Stimulated activated CD4-positive, alpha-beta T cell treated with anti-CD3 and anti-CD28 coated beads, TNF-alpha, amount 100 ng/mL, for 4 hours (primary cell): ENCODE results near the gene C1QTNF6.
"Not testable (repeated sequence)": the region's sequence is repeated elsewhere in the genome, so short reads cannot be mapped to it uniquely, and the experiment has no call there.

Experiments used
- DNase-seq, 3 experiments: peaks; one replicate each; pipeline ENCODE4 v3.0.0-alpha.2; 2020; ENCODE audit warnings: low read depth in 3 of 3

The C1QTNF6 gene

DNA sequence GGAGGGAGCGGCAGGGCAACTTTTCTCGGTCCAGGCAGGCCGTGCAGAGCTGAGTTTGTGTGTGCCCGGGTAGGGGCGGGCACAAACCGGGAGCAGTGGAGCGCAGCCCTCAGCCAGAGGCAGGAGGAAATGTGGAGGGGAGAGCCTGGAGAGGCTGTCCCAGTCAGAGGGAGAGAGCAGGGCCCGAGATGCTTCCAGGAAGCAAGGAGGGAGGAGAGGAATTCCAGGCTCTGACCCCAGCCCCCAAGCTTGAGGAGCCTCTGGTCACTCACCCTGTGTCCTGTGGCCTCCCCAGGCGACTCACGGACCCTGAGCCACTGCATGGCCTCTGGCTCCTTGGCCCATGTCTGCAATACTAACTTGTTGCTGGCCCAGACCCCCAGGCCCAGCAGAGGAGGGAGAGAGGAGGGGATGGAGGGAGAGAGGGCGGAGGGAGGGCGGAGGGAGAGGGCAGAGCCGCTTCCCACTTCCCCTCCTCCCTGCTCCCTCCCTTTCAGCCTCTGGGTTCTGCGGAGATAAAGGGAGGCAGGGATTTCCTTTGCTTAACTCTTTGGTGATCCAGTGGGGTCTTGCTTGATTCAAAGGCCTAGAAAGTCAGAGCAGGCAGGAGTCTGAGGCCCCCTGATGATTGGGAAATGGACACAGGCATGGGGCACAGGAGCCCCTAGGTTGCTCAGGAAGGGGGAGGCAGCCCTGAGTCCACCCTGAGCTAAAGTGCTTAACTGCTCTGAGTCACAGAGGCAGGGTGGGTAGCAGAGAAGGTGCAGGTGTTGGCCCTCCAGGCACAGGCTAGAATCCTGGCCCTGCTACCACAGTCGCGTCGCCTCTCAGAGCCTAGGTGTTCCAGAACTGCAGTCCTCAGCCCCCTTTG lies at the start of gene C1QTNF6:
C1QTNF6 (minus strand) TSS at position 357 of the 871 bp plus-strand sequence; CDS start at position 323, 34 bp downstream.
- DNase-seq = no peak

DNA sequence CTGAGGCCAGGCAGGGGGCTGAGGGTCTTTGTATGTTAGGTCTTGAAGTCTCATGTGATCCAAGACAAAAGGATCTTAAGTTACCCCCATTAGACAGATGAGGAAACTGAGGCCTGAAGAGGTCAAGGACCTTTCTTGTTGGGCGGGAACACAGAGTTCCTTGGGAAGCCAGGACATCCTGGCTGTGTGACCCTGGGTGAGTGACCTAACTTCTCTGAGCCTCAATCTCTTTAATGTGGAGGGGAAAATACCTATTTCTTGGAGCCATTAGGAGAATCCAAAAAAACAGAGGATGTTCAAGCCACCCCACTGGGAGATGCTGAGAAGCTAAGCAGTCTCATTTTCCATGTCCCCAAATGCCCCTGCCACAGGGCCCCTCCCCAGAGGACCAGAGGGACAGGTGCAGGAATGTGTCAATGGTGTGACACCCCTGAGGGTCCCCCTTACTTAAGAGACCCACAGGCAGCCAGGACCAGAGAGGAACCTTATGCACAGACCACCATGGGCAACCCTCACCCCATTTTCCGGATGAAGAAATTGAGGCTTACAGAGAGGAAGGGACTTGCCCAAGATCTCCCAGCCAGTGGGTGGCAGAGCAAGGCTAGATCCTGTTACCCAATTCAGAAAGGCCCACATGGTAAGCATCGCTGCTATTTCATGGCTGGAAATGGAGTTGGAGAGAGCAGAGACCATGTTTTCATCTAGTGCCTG lies 48.0 kb upstream of the C1QTNF6 start:
- DNase-seq = no peak

DNA sequence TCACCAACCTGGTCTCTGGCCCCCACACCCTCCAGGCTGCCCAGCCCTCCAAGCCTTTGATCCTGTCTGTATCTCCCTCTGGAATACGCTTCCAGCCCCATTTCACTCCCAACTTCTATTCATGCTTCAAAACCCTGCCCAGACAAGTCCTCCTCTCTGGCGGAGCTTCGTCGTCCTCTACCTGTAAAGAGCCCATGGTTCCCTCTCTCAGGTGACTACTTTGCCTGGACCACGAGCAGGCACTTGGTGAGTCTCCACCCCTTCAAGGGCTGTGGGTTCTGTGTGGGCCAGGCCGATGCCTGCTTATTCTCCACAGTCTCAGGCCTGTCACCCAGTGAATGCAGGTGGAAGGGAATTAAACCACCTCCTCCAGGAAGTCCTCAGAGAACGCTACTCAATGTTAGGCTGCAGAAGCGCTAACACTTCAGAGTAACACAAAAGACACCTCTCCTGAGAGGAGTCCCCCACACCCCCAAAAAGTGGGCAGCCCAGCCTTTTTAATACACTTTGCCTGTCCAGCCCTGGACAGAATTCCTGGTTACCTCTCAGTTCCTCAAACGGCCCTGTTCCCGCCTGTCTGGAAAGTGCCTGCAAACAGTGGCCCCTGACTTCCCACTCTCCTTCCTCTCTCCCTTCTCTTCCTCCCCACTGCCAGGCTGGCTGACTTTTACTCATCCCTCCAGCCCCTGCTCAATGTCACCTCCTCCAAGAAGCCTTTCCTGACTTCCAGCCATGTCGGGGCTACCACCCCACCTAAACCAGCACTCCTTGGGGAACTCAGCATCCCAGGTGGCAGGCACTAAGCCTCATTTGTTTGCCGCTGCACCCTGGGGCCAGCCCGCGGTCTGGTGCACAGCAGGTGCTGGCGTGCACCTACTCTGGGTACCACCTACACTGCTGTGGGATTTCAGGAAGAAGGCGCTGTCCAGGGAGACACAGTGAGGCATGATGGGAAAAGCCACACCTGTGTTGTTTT lies 47.0 kb upstream of the C1QTNF6 start:
- DNase-seq = no peak

DNA sequence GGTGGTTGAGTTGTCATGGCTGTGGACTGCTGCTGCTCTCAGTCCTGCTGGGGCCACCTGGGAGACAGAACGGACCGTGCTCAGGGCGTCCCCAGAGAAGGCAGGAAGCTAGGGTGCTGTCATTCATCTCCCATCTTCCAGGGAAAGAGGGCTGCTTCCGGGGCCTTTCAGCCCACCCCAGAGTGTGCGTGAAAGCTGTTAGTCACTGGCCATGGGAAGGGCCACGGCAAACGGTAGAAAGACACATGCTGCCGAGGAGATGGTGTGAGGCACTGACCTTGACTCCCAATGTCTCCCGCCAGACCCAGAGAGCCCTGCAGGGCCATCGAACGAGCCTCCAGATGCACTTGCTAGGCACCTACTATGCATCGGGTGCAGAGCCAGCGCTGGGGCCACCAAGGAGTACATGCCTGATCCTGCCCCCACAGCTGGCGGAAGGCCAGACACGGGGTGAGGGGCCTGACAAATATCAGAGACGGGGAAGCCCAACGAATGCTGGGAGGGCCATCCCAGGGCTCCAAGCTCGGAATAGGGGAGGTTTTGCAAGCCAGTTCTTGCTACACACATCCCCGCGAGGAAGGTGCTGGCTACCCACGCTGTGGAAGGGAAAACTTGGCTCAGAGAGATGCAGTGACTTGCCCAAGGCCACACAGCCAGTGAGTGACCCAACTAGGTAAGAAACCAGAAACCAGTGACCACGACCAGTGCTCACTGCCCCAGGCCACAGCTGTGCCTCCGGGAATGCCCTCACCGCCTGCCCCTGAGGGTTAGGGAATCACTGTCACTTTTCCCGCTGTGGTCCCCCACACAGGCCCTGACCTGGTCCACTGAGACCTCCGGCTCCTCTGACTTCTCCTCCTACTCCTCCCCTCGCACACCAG lies 45.9 kb upstream of the C1QTNF6 start:
- DNase-seq = no peak

DNA sequence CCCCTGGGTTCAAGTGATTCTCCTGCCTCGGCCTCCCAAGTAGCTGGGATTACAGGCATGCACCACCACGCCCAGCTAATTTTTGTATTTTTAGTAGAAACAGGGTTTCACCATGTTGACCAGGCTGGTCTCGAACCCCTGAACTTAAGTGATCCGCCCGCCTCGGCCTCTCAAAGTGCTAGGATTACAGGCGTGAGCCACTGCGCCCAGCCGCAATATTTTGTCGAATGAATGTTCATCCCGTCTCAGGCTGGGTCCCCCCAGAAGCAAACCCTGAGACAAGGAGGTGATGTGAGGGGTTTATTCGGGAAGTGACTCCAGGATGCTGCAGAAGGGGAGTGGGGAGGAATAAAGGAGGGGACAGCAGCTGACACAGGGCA lies 45.3 kb upstream of the C1QTNF6 start:
- not testable (repeated sequence) for DNase-seq

DNA sequence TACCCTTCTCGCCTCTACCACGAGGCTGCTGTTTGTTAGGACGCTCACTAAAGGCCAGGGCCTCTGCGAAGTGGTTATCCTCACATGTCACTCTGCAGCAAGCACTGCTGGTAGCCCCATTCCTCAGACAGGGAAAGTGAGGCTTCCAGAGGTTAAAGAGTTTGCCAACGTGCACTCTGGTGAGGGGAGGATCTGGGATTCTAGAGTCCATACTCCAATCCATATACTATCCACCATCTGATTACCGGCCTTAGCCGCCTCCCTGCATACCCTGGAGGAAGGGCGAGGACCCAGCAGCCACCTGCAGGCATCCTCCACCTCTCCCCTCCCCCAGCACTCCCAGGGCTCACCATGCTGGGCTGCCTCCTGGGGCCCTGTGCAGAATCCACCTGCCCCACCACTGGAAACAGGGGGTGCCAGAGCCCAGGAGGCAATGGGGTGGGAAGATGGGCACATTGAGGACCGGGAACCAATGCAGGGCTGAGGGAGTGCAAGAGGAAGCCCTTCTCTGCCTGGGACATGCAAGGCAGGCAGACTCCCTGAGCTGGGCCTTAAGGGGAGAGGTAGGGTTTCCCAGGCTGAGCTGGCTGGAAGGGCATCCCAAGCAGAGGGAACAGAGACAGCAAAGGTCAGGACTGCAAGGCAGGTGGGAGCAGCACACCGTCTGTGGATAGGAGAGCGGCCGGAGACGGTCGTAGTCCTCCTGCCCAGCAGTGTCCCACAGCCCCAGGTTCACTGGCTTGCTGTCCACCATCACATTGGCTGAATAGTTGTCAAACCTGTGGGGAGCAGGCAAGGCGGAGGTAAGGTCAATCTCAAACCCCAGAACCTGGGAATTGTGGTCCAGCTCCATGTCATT lies 44.3 kb upstream of the C1QTNF6 start:
- DNase-seq = no peak

DNA sequence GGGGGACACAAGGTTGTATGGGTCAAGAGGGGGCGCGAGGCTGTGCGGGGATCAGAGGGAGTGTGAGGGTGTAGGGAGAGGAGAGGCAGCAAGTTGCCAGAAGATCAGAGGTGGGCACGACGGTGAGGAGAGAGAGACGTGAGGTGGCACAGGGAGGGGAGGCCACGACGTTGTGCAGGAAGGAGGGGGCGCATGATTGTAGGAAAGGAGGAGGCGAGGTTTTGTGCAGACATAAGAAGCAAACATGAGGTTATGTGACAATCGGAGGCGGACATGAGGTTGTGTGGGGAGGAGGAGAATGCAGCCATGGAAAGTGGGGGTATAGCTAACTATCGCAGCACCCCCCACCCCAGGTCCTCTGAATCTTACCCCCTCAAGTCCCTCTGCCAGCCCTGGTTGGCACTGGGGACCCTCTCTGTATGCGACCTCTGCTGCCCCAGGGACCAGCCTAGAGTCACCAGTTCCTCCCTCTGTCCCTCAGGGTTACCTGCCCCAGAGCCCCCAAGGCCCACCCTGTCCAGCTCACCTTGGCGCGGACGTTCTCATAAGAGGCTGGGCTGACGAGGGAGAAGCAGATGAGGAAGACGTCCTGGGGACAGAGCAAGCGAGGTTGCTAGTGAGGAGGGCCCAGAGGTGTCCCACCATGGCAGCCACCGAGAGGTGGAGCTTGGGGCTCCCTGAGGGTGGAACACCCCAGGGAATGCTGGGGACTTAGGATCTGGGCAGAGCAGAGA lies 43.5 kb upstream of the C1QTNF6 start:
- DNase-seq = peak in 1 of 3 experiments; percentile 63

DNA sequence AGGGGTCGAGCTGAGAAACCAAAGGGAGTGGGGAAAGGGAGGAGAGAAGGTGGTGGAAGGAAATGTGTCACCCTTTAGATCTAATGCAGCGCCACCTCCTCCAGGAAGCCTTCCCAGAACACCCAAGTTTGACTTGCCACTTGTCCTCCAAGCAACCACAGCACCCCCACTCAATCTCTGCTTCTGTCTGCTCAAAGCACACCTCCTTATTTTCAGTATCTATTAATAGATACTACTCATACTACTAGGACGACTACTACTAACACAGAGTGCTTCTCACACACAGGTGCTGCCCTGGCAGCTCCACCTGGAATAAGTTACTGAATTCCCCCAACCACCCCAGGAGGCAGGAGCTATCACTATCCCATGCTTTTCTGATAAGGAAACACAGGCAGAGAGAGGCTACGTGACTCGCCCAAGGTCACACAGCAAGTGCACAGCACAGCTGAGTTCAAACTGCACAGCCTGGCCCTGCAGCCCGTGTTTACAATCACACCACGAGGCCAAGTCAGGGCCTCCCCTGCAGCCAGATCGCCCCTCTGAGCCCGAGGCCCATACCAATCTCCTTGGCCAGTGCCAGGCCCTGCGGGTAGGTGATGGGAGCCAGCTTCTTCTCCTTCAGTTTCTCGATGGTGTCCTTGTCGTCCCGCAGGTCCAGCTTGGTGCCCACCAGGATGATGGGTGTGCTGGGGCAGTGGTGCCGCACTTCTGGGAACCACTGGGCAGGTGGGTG lies 42.8 kb upstream of the C1QTNF6 start:
- DNase-seq = peak in 1 of 3 experiments; percentile 56

DNA sequence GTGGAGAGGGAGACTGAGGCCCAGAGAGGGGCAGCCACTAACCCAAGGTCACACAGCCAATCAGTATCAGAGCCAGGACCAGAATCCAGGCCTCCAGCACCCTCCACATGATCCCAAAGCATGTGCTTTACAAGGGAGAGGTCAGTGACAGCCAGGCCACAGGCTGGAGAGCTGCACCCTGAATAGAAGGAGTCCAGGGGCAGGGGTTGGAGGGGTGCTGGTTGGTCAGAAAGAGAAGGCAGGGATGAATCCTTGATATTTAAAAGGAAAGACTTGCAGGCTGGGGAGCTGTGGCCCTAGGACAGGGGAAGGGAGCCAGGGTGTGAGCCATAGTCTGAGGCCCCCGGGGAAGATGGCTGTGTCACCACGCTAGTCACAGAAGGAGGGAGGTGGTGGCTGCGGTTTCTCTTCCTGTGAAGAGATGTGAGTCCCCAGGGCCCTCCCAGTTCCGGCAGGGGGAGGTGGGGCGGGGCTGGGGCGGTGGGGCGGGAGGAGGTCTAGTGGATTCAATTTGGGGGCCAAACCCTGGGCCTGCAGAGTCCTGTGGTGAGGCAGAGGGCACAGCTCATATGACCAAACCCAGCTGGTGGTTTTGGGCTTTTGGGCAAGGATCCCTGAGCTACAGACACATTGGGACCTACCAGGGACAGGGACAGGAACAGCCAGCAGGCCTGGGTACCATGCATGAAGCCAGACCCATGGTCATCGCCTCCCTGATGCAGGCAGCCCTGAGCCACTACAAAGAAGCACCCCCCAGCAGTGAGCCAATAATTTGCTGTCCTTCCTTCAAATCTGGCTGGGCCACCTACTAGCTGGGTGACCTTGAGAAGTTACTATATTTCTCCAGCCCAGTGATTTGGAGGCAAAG lies 42.0 kb upstream of the C1QTNF6 start:
- peak in 2 of 3 experiments; percentile 82 to 86 for DNase-seq

DNA sequence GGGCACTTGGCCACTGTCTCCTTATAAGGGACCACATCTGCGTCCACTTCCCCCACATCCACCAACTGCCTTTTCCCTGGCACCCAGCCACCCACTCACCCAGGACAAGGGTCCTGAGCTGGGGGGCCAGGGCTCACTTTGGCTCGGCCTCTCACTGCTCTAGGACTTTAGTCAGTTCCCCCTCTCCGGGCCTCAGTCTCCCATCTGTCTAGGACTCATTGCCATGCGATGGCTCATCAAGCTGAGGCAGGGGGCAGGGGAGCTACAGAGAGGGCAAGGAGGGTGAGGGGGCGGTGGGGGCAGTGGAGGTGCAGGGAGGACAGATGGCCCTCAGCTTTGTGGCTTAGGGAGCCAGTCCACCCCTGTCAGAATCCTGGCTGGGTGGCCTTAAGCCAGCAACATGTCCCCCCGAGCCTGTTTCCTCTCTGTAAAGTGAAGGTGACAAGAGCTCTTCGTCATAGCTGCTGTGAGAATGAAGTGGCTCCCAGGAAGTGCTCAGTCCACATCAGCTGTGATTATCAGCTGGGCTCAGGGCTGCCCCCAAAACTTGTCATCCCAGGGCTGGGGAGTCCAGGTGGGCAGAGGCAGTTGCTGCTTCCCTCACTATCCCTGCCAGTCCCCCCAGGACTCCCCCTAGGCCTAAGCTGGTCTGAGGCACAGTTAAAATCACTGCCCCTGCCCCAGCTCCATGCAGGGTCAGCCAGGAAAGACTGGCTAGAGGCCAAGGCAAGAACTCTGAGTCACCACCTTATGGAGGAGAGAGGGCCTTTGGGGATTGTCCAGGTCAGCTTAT lies 41.2 kb upstream of the C1QTNF6 start:
- no peak for DNase-seq

DNA sequence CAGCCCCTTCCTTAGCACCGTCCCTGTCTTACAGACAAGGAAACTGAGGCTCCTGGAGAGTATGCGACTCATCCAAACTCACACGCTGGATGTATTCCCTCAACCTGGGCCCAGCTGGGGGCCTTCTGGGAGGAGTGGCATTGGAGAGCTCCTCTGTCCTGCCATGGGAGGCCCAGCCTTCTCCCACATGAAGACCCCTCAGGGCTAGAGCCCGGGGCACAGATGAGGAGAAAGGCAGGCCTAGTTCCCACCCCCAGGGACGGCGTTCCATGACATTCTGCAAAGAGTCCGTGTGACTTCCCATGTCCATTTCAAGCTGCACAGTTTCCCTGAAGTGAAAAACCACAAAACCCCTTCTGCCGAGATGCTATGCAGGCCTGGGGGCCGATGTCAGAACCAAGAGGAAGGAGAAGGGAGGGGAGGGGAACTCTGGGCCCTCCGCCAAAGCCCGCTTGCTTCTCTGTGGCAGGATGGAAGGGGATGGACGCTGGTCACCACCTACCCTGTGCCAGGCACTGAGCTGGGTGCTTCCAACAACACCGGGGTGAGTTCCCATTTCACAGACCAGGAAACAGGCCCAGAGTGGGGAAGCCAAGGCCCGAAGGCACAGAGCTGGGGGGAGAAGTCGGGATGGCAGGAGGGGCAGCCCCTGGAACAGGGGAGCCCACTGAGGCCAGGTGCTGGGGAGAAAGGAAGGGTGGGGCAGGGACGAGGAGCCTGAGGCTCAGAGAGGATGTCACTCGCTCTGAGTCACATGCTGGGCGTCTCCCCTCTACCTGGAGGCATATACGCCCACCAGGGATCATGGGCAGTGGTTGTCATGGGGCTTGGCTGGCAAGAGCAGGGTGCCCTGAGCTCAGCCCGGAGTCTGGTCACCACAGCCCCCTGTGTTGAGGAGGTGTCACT lies 40.3 kb upstream of the C1QTNF6 start:
- DNase-seq = no peak

DNA sequence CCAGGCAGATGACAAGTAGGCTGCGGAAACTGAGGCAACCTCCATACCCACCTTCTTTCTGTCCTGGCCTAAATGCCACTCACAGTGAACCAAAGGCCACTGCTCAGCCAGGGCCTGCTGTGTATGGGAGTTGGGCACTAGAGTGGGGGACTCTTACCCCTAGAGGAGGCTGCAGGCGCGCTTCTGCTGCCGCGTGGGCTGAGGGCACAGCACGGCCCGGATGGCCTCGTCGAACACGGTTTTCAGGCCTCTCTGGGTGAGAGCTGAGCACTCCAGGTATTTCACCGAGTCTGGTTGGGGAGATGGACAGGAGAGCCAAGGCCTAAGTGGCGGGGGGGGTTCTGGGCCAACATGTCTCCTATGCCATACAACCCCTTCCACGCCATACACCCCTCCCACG lies 38.5 kb upstream of the C1QTNF6 start:
- no peak for DNase-seq

DNA sequence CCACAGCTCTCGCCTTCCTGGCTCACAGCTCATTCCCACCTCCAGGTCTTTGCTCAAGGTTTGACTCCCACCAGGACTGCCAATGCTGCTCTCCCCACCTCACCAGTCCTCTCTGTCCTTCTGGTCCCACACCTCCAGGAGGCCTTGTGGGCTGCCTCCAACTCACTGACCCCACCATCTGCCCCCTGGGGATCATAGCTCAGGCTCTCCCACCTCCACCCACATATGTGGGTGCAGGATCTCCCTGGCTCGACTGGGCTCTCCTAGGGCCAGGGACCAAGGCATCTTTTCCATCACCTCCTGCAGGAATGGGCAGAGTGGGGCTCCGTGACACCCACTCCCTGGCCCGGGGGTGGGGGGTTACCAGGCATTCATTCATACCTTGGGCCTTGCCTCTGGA lies 38.0 kb upstream of the C1QTNF6 start:
- DNase-seq = no peak

DNA sequence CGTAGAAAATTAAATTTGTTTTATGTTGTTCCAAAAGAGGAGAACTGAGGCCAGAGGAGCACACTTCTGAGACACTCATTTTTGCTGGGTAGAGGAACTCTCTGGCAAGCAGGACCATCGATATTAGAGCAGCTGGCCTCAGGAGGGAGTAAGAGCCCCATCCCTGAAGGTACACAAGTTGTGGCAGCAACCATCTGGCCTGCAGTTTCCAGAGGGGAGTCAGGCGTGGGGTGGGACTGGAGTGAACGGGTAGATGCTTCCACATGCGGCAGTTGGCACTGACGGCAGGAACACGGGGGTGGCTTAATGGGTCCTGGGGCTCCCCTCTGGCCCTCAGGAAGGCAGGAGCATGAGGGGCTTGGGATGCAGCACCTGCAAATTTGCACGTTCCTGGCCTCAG lies 37.4 kb upstream of the C1QTNF6 start:
- DNase-seq = no peak

DNA sequence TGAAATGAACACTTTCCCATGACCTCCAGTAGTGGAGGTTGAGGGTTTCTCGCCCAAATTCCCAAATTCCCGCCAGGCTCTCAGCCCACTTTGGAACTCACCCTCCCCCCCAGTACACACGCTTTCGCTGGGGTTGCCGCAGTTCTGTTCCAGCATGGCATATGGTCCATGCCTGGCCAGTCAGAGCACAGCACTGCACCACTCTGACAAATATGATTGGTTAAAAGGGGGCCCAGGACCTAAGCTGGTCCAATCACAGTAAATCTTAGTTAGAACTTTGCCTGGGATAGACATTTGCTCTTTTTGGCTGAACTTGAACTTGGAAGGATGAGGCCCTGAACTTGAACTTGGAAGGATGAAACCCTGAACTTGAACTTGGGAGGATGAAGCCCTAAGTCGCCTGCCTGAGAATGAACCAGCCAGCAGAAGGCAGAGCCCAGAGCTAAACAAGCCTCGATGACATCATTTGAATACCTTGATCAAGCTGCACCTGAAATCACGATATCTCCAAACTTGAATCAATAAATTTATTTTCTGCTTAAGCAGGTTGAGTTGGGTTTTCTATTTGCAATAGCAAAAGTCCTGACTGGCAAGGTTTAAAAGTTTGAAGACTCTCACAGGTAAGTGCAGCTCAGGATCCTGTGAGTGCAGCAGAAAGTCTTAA lies 36.8 kb upstream of the C1QTNF6 start:
- DNase-seq = no peak
